NCI-H774 (cell line): ENCODE data around the gene CXCL11.
"Not testable (repeated sequence)": the region's sequence is repeated elsewhere in the genome, so short reads cannot be mapped to it uniquely, and the experiment has no call there.

Source experiments
- DNase-seq: peaks from one replicate; lab custom pipeline; 2025; lab: John Stamatoyannopoulos, UW

CXCL11 gene

DNA sequence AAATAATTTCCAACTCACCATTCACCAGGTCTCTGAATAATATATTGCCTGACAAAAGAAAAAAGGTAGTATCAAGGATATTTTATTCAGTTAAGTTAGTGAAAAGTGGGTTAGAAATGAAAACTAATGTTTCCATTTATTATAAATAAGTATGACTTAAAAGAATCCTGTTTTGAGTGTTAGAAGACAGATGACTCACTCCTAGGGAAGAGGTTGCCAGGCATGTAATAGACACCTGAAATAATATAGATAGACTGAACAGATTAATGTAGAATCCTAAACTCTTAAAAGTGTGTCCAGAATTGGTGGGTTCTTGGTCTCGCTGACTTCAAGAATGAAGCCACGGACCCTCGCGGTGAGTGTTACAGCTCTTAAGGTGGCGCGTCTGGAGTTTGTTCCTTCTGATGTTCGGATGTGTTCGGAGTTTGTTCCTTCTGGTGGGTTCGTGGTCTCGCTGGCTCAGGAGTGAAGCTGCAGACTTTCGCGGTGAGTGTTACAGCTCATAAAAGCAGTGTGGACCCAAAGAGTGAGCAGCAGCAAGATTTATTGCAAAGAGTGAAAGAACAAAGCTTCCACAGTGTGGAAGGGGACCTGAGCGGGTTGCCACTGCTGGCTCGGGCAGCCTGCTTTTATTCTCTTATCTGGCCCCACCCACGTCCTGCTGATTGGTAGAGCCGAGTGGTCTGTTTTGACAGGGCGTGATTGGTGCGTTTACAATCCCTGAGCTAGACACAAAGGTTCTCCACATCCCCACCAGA lies 6.5 kb upstream of the CXCL11 start:
- not testable (repeated sequence) for DNase-seq

DNA sequence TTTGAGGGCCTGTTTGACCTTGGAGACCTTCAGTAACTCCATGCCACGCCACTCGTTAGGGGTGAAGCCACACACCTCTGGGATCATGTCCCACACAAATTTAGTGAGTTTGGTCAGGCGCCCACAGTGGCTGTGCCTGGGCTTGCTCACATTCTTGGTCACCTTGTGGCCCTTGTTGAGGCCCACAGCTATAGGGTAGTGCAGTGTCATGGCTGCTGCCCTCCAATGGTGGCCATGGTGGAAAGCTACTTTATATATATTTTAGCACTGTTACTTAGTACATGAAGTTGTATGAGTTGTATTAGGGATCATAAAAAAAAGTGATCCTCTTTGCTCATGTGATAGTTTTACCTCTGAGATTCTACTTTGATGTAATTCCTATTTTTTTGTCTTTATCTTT lies 985 bp upstream of the CXCL11 start:
- no peak for DNase-seq

DNA sequence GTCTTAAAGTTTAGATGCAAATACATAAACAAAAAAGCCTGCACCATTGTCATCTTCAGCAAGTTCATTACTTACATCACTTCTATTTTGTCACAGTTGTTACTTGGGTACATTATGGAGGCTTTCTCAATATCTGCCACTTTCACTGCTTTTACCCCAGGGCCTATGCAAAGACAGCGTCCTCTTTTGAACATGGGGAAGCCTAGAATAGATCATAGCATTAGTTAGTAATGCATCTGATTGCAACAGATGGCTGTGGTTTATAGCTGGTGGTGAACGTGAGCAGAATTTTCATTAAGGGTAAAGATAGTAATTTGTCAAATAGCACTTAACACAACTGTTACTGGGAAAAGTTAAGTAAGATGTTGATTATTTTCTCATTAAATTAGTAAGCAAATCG lies 729 bp downstream of the CXCL11 start:
- no peak for DNase-seq

- DNase-seq = no peak
Observed at GRCh38 chr4:76029300-76029699, 6.6 kb downstream of the CXCL11 start.

- peak; percentile 27 for DNase-seq
Observed at GRCh38 chr4:76028350-76028765, 7.5 kb downstream of the CXCL11 start.

DNA sequence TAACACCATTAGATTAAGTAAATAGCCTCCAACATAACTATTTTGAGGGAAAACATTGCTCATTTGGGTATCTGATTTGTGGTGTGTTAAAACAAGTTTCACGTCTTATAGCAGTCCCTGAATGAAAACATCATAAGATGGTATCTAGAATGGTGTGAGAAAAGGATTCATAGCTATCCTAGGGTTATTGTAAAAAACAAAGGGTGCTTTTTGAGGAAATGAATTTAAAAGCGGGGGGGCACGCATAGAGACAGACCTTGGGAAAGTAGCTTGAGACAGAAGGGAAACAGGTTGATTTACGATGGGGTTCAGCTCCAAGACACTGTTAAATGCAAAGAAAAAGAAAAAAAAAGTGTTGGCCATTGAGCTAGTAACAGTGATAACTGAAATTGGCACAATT lies 11.8 kb downstream of the CXCL11 start:
- DNase-seq = no peak

GRCh38 chr4:76023389-76023788 lies 12.5 kb downstream of the CXCL11 start, which contains the start of gene CXCL10:
TSS of gene CXCL10 (minus strand) at chr4:76023497. CDS start at chr4:76023431, 66 bp downstream.
- no peak for DNase-seq

DNA sequence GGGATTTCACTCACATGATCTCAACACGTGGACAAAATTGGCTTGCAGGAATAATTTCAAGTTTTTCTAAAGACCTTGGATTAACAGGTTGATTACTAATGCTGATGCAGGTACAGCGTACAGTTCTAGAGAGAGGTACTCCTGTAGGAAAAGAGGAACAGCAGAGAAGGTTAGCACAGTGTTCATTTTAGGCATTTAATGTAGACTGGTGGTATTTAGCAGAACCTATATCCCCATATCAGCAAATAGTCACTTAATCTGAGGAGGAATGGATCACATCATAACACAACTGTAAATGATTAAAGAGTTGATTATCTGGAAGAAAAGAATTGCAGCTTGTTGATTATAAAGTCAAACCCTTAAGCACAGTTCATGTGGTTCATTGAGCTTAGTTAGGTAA lies 13.2 kb downstream of the CXCL11 start:
- DNase-seq = no peak

DNA sequence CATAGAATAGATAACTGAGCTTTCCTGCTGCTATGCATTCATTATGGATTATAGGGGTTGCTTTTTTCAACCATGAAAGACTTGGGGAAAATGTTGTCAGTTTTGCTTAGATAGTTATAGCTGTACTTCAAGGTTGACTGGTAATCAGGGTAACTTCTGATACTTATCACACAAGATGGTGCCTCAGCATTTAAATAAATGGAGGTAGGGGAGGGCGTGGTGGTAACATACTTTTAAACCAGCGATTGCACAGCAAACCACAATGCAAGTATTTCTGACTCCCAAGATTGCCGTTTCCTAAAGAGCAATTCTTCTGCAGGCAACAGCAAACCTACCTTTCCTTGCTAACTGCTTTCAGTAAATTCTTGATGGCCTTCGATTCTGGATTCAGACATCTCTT lies 13.8 kb downstream of the CXCL11 start:
- no peak for DNase-seq

DNA sequence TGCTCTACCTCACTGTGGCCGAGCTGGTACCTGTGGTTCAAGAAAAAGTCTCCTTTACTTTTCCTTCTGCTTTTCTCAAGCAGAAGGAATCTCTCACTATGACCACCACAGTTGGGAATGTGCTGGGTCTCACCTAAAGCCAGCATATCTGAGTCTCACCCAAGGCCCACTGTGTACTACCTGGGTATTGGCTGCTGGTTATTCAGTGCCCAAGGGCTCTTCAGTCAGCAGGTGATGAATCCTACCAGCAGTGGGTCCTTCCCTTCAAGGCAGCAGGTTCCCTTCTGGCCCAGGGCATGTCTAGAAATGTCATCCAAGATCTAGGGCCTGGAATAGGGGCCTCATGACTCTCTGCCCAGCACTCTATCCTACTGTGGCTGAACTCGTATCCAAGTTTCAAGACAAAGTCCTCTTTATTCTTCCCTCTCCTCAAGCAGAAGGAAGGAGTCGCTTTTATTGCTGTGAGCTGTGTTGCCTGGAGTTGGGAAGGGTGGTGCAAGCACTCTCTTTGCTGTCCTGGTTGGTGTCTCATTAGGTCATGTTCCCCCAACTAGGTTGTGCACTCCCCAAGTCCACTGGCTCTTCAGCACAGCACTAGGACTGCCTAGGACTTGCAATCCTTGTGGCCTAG lies 18.7 kb downstream of the CXCL11 start:
- DNase-seq = no peak

DNA sequence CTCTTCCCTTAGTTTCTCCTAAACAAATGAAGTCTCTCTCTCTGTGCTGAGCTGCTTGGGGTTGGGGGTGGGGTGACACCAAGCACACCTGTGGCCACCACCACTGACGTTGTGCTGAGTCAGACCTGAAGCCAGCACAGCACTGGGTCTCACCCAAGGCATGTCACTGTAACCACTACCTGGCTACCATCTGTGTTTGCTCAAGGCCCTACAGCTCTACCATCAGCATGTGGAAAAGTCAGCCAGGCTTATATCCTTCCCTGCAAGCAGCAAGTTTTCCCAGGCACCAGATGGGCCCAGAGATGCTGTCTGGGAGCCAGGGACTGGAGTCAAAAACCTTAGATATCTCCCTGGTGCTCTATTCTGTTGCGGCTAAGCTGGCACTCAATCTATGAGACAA lies 19.5 kb downstream of the CXCL11 start:
- DNase-seq = no peak

- DNase-seq = no peak
Observed at GRCh38 chr4:76013540-76013939, 22.3 kb downstream of the CXCL11 start.

- DNase-seq = no peak
Observed at GRCh38 chr4:76012388-76012801, 23.5 kb downstream of the CXCL11 start.

- no peak for DNase-seq
Observed at GRCh38 chr4:76011700-76012387, 24.0 kb downstream of the CXCL11 start.

DNA sequence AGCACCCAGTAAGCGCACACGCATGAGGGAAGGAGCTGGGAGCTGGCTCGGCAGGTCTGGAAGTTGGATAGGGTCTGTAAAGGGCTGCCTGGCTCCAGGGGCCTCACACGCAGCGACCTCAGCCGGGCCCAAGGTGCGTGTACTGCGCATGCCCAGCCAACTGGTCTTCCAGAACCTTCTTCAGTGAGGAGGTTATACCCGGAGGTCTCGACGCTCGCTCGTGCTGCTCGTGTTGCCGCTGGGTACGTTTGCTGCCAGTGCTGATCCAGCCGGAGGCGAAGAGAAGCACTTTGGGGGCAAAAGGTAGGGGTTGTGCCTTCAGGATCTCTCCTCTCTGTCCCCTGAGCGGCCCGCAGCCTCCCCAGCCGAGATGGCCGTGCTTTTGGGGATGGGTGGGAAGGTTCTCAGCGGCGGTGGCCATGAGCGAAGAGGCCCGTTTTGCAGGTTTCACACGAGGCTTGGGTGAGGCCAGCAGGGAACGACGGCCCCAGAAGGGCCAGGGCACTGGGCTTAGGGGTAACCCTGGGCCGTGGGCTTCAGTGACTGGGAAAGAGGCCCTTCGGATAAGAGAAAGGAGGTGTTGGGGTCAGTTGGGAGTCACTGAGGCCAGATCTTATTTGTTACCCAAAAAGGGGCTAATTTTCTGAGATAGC lies 24.7 kb downstream of the CXCL11 start:
- DNase-seq = no peak

DNA sequence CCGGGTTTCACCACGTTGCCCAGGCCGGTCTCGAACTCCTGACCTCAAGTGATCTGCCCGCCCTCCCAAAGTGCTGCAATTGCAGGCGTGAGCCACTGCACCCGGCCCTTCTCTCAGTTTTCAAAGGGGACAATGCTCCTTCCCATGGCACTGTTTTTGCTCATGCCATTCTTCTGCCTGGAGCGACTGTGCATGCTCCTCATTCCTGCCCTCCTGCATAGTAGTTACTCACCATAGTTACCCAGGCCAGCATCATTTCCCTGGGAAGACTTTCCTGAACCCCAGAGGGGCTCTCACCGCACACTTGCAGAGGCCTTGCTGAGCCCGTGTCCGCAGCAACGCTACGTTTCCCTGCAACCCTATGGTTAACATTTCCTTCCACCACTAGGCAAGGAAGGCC lies 25.3 kb downstream of the CXCL11 start:
- DNase-seq = no peak

DNA sequence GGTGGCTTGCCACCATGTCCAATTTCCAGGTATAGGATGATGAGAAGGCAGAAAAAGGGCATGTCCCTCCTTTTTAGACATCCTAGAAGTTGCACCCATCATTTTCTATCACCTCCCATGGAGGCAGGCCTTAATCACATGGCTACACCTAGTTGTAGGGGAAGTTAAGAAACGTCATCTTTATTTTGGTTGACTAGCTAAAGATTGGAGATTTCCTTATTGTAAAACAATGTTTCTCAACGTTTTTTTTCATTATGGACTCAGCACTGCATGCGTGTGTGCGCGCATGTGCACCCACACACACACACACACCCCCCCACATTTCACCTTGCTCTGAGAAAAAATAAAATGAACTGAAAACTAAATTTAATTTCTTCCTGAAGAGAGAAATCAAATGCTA lies 26.6 kb downstream of the CXCL11 start:
- no peak for DNase-seq

DNA sequence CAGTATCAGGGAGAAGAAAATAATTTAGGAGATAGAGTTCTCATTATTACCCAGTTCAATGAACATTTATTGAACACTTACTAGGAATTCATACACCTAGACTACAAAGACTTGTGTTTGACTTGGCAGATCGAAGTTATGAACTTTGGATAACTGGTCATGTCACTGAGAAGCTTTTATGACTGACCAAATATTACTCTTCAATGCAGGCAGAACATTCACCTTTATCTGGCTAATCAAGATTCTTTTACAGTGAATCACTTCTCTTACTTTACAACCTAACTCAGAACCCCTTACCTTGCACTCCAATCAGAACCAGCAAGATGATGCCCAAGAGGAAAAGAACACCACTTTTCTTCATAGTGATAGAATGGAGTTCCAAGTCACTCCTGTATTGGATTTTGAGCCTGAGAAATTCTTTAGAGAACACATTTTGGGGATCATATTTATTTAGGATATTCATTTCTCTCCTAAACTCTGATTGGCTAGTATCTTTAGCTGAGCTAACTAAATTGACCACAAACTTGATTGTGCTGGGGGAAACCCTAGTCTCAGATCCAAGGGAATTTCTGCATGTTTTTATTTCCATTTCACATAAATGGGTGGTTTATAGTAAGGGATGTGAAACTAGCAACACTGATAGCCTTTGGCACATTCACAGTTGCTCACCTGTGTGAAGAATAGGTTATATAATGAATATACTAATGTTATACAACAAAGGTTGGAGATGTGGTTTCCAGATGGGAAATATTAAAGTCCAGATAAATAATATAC lies 28.6 kb downstream of the CXCL11 start, which contains the start of gene CXCL9:
TSS of gene CXCL9 (minus strand) at position 421 of the 774 bp plus-strand sequence. CDS start at position 361, 60 bp downstream.
- DNase-seq = no peak

- no peak for DNase-seq
Observed at GRCh38 chr4:76003620-76004019, 32.2 kb downstream of the CXCL11 start.

DNA sequence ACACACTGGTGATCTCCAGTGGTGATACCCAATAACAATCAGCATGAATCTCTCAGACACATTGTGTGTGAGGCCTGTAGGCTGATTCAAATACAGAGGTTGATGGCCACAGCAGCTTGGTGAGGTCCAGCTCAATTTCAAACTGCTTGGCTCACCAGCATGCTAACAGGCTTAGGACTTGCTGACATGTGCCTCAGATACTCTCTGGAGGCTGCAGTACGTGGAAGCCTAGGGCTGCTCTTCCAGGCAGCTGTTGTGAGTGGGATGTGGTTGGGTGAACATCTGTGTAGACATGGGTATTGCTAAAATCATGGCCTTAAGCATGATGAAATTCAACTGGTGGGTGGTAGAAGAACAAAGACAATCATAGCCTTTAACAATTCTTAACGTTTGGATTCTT lies 32.8 kb downstream of the CXCL11 start:
- no peak for DNase-seq

GRCh38 chr4:76002176-76002575 lies 33.7 kb downstream of the CXCL11 start:
- DNase-seq = no peak

GRCh38 chr4:76001700-76002099 lies 34.2 kb downstream of the CXCL11 start:
- no peak for DNase-seq
